ENCODE results near the gene MRPL47. TPM values are rescaled to one million over a fixed set of nuclear protein-coding genes. Genes with fewer than 3 reads are reported as not detected.

MRPL47 gene
- total and polyA plus RNA-seq, 2 of the 13 experiments (the other 11 are each of a cell fraction or from before 2014, with no cell fraction given), result 36.1 to 83.8 TPM

- TF ChIP-seq ZNF7 (CRISPR knock-in tag; IDR thresholded peaks at IDR 0.05) (no peak), DRAP1 (CRISPR knock-in tag; IDR thresholded peaks at IDR 0.05) (no peak), DDIT3 (CRISPR knock-in tag; IDR thresholded peaks at IDR 0.05) (no peak), ATF7 (IDR thresholded peaks at IDR 0.05) (no peak), ATF7 (CRISPR knock-in tag; IDR thresholded peaks at IDR 0.05) (no peak), CREB3 (CRISPR knock-in tag; IDR thresholded peaks at IDR 0.05) (peak; percentile 69; the same call in 1 of the 2 replicates), ZNF136 (CRISPR knock-in tag; IDR thresholded peaks at IDR 0.05; ENCODE audit: low read depth) (no peak), ZNF790 (CRISPR knock-in tag; IDR thresholded peaks at IDR 0.05; ENCODE audit: borderline replicate concordance) (0 out of 2 replicates have a peak, but pooled peaks have one; percentile 11), ZNF431 (CRISPR knock-in tag; IDR thresholded peaks at IDR 0.05; ENCODE audit: borderline replicate concordance, low read depth) (no peak), ZBTB39 (CRISPR knock-in tag; IDR thresholded peaks at IDR 0.05) (0 out of 2 replicates have a peak, but pooled peaks have one; percentile 38), TFDP1 (CRISPR knock-in tag; IDR thresholded peaks at IDR 0.05; ENCODE audit: borderline replicate concordance) (no peak), ZBTB3 (CRISPR knock-in tag; IDR thresholded peaks at IDR 0.05; ENCODE audit: borderline replicate concordance, low read depth) (no peak), KLF9 (CRISPR knock-in tag; IDR thresholded peaks at IDR 0.05; ENCODE audit: low read depth) (no peak), ZNF256 (CRISPR knock-in tag; conservative IDR thresholded peaks at IDR 0.05) (no peak), KAT7 (CRISPR knock-in tag; IDR thresholded peaks at IDR 0.05; ENCODE audit: borderline replicate concordance) (no peak; the same call in 1 of the 2 replicates), NFKBIZ (CRISPR knock-in tag; IDR thresholded peaks at IDR 0.05) (no peak), ZNF552 (CRISPR knock-in tag; IDR thresholded peaks at IDR 0.05; ENCODE audit: borderline replicate concordance) (0 out of 2 replicates have a peak, but pooled peaks have one; percentile 31), GPN1 (CRISPR knock-in tag; IDR thresholded peaks at IDR 0.05; ENCODE audit: borderline replicate concordance) (no peak), NFYC (CRISPR knock-in tag; IDR thresholded peaks at IDR 0.05) (no peak), RBFOX2 (IDR thresholded peaks at IDR 0.05; ENCODE audit: low read depth, low read length) (peak; percentile 85), SKIL (CRISPR knock-in tag; IDR thresholded peaks at IDR 0.05; ENCODE audit: borderline replicate concordance) (peak; percentile 41; the same call in 1 of the 2 replicates), SIN3B (IDR thresholded peaks at IDR 0.05; ENCODE audit: low read length) (no peak), ZNF282 (IDR thresholded peaks at IDR 0.05; ENCODE audit: partially characterized antibody) (no peak), KLF16 (CRISPR knock-in tag; IDR thresholded peaks at IDR 0.05) (peak in 1 of 2 experiments; percentile 42; a peak in 1 of 4 replicates)
Observed at GRCh38 chr3:179653096-179653797, 48.8 kb upstream of the MRPL47 start (continued).
